Muscle of leg (tissue), 11 donors: Measurements from ENCODE around the gene ICE2. TPM values are rescaled to one million over a fixed set of nuclear protein-coding genes. Genes with fewer than 3 reads are reported as not detected.

Experiments used
- DNase-seq: peaks from one replicate; pipeline ENCODE4 v3.0.0; 2013
- H3K27ac ChIP-seq: one replicate; pipeline ENCODE4 v1.5.1; 2013; ENCODE audit warnings: mild to moderate bottlenecking, low read length, control low read depth
- H3K27me3 ChIP-seq: one replicate; pipeline ENCODE4 v1.6.1; 2013; ENCODE audit warnings: low read length; ENCODE audit not compliant: control insufficient read depth, insufficient read depth
- H3K36me3 ChIP-seq: one replicate; pipeline ENCODE4 v1.6.1; 2013; ENCODE audit warnings: low read length; ENCODE audit not compliant: control insufficient read depth, insufficient read depth
- H3K4me1 ChIP-seq: one replicate; pipeline ENCODE4 v1.6.1; 2013; ENCODE audit warnings: low read length; ENCODE audit not compliant: control insufficient read depth, insufficient read depth
- H3K4me3 ChIP-seq: one replicate; pipeline ENCODE4 v1.5.1; 2013; ENCODE audit warnings: low read length, control low read depth
- H3K9me3 ChIP-seq: replicated peaks from 2 replicates; pipeline ENCODE4 v1.6.1; 2013; ENCODE audit warnings: low read depth, low read length; ENCODE audit not compliant: control insufficient read depth
- WGBS: methylation state at CpG from one replicate; pipeline ENCODE4 v1.1.5; 2013; ENCODE audit warnings: missing lambda C conversion rate; ENCODE audit not compliant: insufficient coverage; 5-methylcytosine and 5-hydroxymethylcytosine counted together
- polyA plus RNA-seq, 8 donors: library from polyadenylated mRNA; unstranded; fragments of 120-200 nt; gene quantifications; one replicate each; pipeline versions ENCODE4 v1.2.1 to v1.2.3, GENCODE V29; 2013; ENCODE audit warnings: inconsistent platforms in 1 of 8, low replicate concordance in 1 of 8; ENCODE audit not compliant: insufficient read length in 8 of 8, insufficient read depth in 1 of 8
- total RNA-seq: library from RNA; stranded (reverse); fragments of 120-200 nt; gene quantifications from one replicate; pipeline ENCODE4 v1.2.4, GENCODE V29; 2013

ICE2 gene
- total and polyA plus RNA-seq, 9 donors, result 29.3 to 40.3 (median 30.1) TPM

DNA sequence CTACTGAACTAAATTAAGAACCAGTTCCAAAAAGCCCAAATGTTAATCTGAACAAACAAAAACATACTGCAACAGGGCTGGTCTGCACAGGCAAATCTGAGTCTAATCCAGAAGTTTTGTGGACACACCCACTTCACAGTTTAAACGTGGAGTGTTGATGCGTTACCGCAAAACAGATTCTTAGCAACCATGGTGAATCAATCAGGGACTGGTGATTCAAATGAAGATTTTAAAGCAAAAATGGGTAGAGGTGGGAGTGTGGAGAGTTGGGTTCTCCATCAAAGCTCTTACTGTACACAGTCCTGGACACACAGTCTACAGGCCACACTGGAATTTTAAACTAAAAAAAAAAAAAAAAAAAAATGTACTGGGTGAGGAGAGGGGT is 86.3 kb downstream of the ICE2 start:
- peak; percentile 94 for DNase-seq
- WGBS, result no CpG with 5 or more reads among the region's 3 CpGs
- H3K36me3 ChIP-seq, result peaks cover 34% of the 10 kb centered on the region
- H3K9me3 ChIP-seq, result no peaks in the 10 kb centered on the region
- no peak overlapping the region for H3K4me3 ChIP-seq
- H3K27ac ChIP-seq, result peak overlapping the region; percentile 98
- H3K4me1 ChIP-seq, result peaks cover 65% of the 10 kb centered on the region
- H3K27me3 ChIP-seq, result no peaks in the 10 kb centered on the region

DNA sequence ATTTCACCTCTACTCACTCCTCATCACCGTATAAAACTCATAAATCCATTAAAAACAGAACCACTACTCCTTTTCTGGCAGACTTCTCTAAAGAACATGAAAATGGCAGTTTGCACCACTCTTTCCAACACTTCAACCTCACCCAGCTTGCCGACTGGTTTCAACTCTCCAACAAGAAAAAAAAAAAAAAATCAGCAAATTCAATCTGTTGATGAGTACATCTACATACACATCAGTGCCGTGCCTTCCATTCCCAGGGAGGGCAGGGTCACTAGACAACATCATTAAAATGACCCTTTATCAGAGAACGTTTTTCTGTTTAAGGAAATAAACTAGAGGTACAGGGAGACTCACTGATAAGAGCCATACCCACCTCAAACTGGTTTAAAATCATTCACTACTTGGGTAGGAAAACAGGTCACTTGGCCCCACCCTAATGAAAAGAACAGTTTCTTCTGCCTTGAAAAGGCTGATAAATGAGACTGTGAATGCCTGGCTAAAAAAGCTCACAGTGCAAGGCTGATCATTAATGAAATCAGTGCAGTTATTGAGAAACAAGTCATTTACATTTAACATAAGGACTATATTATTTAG is 87.1 kb downstream of the ICE2 start:
- Histone ChIP-seq H3K36me3 (peaks cover 36% of the 10 kb centered on the region), H3K27ac (peak overlapping the region; percentile 98), H3K4me3 (no peak overlapping the region), H3K9me3 (no peaks in the 10 kb centered on the region), H3K4me1 (peaks cover 65% of the 10 kb centered on the region), H3K27me3 (no peaks in the 10 kb centered on the region)
- DNase-seq, result no peak
- 10% methylated on average over 2 of the region's 4 CpGs for WGBS

DNA sequence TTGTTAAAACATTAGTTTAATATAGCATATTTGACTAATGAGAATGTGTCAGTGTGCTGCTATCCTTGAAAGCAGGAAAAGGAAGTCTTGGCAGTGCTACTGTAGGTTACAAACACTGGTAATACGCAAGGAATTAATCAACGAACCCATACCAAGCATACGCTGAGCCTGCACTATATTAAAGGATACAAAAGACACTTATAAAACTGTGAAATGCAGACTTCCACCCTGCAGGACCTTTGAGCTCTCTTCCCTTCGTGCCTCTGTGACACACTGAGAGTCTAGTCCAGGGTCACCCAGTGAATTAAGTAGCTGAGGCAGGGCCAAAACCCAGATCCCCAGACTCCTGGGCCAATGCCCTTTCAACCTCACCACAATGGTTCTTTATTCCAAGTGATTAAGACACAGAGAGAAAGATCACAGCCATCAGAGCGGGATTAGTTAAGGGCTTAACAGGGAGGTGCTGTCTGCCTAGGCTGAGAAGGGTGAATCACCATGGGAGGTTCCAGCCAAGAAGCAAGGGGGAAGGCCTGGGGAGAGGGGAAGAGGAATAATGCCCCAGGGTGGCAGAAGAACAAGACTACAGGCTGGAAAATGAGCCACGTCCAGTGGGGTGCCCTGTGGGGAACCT is 88.0 kb downstream of the ICE2 start:
- 55% methylated on average over 4 of the region's 6 CpGs for WGBS
- Histone ChIP-seq H3K9me3 (no peaks in the 10 kb centered on the region), H3K36me3 (peaks cover 37% of the 10 kb centered on the region), H3K4me3 (no peak overlapping the region), H3K4me1 (peaks cover 58% of the 10 kb centered on the region), H3K27me3 (no peaks in the 10 kb centered on the region), H3K27ac (peak overlapping the region; percentile 62)
- DNase-seq, result peak; percentile 61

DNA sequence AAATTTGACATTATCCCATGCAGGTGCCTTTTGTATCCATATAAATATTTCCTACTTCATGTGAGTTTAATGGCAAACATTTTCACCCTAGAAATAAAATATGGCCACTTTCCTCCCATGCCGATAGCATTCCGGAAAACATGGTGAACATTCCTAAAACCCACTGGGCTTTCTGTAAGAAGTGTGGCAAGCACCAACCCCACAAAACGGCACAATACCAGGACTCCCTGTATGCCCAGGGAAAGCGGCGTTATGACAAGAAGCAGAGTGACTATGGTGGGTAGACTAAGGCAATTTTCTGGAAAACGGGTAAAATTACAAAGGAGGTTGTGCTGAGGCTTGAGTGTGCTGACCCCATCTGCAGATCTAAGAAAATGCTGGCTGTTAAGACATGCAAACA is 88.7 kb downstream of the ICE2 start:
- H3K27me3 ChIP-seq, result no peaks in the 10 kb centered on the region
- peaks cover 51% of the 10 kb centered on the region for H3K4me1 ChIP-seq
- no peak for DNase-seq
- H3K9me3 ChIP-seq, result no peaks in the 10 kb centered on the region
- no peak overlapping the region for H3K4me3 ChIP-seq
- peaks cover 30% of the 10 kb centered on the region for H3K36me3 ChIP-seq
- 81% methylated on average over 3 of the region's 6 CpGs for WGBS
- peak overlapping the region; percentile 9 for H3K27ac ChIP-seq

DNA sequence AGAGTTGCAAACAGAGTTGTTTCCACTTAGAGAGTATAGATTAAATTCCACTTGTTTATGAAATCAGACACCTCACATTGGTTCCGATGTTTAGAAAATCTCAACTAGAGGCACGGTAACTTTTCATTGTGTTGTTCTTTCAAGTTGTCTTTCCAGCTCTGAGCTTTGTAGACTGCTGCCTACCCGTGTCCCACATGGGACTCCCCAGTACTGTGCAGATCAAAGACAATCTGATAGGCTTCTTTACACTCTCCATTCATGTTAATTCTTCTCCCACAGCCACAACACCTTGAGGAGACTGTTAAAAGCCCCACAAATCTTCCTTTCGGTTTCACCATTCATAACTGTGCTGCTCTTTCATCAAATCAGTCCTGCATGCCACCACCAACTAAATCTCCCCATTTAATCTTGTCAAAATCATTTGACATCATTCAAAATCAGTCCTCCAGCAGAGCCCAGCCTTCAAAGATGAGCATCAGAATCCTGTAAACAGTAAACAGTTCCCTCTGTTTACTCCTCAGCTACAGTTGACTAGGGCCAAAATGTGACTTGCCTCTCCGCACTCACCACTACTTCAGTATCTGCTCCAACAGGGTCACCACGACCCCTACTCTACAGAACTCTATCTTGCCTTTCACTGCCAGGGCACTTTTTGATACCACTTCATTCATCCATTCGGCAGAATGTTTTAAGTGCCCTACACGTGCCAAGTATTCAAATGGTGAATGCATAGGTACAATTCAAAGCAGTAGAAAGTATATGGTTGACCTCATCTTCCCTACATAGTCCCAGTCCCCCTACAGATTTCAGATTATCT is 89.5 kb downstream of the ICE2 start:
- peaks cover 43% of the 10 kb centered on the region for H3K4me1 ChIP-seq

DNA sequence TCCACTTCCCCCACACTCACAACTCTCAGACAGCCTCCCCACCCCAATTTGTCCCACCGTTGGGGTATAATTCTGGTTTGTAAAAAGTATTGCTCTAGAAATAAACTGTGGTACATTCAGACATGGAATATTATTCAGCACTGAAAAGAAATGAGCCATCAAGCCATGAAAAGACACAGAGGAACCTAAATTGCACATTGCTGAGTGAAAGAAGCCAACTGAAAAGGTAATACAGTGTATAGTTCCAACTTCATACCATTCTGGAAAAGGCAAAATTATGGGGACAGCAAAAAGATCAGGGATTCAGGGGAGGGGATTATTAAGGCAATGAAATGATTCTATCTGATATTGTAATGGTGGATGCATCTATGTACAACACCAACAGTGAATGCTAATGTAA is 91.6 kb downstream of the ICE2 start:
- no CpG with 5 or more reads among the region's 1 CpG for WGBS

More for the DNA sequence above, 89.5 kb downstream of the ICE2 start:
- no peak for DNase-seq
- H3K9me3 ChIP-seq, result no peaks in the 10 kb centered on the region
- WGBS, result 54% methylated on average over 4 of the region's 8 CpGs
- H3K27me3 ChIP-seq, result no peaks in the 10 kb centered on the region
- no peak overlapping the region for H3K4me3 ChIP-seq
- peaks cover 30% of the 10 kb centered on the region for H3K36me3 ChIP-seq
- peak overlapping the region; percentile 25 for H3K27ac ChIP-seq

DNA sequence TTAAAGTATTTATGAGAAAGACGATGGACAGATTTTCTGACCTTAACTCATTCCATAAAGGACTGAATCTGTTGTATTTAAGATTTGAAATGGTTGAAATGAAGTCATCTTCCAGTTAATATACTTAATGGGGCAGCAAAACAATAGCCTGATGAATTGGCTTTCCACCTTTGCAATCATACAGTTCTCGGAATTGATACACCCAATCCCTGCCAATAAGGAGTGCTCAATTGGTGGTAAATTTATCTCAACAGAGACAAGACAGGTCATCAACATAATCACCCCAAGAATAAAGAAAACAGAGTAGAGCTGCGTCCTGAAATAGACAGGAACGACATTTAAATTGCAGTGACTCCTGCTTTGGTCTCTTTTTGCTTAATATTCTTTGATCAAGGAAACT is 92.3 kb downstream of the ICE2 start:
- Histone ChIP-seq H3K4me3 (no peak overlapping the region), H3K27ac (no peak overlapping the region), H3K9me3 (no peaks in the 10 kb centered on the region), H3K27me3 (no peaks in the 10 kb centered on the region), H3K4me1 (peaks cover 20% of the 10 kb centered on the region), H3K36me3 (peaks cover 36% of the 10 kb centered on the region)
- WGBS, result no CpG with 5 or more reads among the region's 4 CpGs
- DNase-seq, result no peak

More for the DNA sequence above, 91.6 kb downstream of the ICE2 start:
- no peaks in the 10 kb centered on the region for H3K27me3 ChIP-seq
- no peak overlapping the region for H3K27ac ChIP-seq
- peaks cover 31% of the 10 kb centered on the region for H3K36me3 ChIP-seq
- no peaks in the 10 kb centered on the region for H3K9me3 ChIP-seq
- no peak overlapping the region for H3K4me3 ChIP-seq
- peaks cover 23% of the 10 kb centered on the region for H3K4me1 ChIP-seq
- DNase-seq, result no peak

DNA sequence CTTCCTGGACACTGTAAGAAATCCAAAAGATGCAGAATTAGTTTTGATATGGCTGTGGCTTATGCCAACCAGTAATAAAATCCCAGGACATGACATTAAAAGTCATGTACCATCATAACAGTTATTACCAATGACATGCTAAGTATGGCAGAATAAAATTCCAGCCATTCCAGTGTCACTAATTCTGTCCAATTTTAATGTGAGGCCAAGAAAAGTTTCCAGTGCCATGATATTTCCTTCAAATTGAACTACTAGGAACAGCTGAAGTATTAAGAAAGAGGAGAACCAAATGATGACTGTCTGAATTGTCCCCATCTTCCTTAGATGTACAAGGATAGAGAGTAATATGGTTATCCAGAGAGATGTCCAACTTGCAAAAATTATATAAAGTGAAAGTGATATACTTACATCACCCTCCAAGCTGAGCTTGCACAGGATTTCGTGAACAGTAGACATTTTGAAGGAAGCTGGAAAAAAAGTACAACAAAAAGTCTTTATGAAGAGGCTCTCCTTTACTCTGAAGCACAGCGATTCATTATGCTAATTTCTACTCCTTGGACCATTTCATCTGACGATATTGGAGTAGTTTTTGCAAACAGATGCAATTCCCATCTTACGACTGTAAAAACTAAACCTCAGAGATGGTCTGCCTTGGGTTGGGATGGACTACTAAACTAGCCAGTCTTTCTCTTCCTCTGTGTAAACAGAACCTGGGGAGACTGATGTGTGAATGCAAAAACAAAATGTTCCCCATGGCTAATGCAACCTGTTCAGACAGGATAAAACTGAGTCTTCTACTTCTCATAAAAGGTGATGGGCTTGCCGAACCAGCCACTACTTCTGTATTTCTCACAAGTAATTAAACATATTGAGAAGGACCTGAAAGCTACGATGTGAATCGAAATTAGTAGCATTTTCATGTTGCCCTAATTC is 93.1 kb downstream of the ICE2 start:
- no peak for DNase-seq
- no CpG with 5 or more reads among the region's 7 CpGs for WGBS
- no peaks in the 10 kb centered on the region for H3K27me3 ChIP-seq
- H3K9me3 ChIP-seq, result no peaks in the 10 kb centered on the region
- no peak overlapping the region for H3K4me3 ChIP-seq
- H3K4me1 ChIP-seq, result peaks cover 17% of the 10 kb centered on the region
- peaks cover 43% of the 10 kb centered on the region for H3K36me3 ChIP-seq
- no peak overlapping the region for H3K27ac ChIP-seq

DNA sequence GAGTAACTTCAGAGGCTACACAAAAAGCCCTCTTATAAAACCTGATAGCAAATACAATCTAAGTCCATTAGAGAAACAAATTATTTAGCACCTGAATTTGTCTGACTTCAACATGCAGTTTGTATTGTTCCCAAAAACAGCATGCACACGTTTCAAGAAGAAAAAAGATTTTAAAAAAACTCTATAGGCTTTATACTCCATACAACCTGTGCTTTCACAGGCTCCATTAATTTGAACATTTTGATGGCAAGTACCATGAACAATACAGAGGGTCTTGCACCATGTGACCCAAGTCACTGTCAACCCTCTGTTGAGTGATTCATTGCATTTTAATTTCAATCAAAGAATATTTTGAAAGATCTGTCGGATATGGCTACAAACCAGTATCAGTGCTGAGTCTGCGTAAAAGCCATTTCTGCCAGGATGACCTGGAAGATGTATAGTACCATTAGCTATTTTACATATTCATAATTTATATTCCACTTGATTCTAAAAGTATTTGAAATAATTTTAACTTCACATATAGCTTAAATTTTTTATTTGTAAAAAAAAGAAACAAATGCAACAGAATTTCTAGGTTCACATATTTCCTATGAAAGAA is 94.3 kb downstream of the ICE2 start:
- Histone ChIP-seq H3K4me1 (peaks cover 14% of the 10 kb centered on the region), H3K36me3 (peaks cover 52% of the 10 kb centered on the region), H3K9me3 (no peaks in the 10 kb centered on the region), H3K27me3 (no peaks in the 10 kb centered on the region), H3K4me3 (no peak overlapping the region), H3K27ac (no peak overlapping the region)
- WGBS, result no CpG with 5 or more reads among the region's 3 CpGs
- DNase-seq, result no peak
